GM10847 (cell line): ENCODE measurements around the gene PRKCZ.

ENCODE experiments used
- POLR2A ChIP-seq: IDR thresholded peaks from 2 replicates; pipeline ENCODE4 v1.6.1; 2011; ENCODE audit not compliant: insufficient read length; ENCODE audit errors: extremely low read depth

Gene PRKCZ

GRCh38 chr1:2146836-2147517 lies 96.8 kb downstream of the PRKCZ start:
- TF ChIP-seq POLR2A = no peak

DNA sequence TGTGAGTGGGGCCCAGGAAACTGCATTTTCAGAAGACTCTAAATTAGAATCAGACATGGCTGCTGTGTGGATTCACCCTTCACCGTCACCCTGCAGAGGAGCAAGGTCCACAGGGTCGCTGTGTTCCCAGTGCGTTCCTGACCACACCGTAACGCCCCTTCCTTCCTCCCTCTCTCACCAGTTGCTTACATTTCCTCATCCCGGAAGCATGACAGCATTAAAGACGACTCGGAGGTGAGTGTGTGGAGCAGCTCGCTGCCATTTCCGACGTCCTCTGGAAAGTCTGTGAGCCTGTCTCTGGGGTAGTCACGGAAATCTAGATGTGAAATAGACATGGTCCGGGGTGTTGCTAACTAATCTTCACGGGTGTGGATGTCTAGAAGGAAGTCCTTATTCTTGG lies 98.5 kb downstream of the PRKCZ start:
- TF ChIP-seq POLR2A = no peak

DNA sequence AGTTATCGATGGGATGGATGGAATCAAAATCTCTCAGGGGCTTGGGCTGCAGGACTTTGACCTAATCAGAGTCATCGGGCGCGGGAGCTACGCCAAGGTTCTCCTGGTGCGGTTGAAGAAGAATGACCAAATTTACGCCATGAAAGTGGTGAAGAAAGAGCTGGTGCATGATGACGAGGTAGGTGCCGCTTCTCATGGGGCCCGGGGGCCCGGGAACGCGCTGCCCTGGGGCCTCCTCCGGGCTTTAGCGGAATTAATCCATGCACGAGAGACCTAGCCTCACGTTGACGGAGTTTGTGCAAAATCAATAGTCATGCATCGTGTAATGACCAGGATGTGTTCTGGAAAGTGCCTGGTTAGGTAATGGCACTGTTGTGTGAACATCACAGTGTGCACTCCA lies 100.6 kb downstream of the PRKCZ start:
- TF ChIP-seq POLR2A = no peak

- no peak for TF ChIP-seq POLR2A
Measured at GRCh38 chr1:2151252-2151651, 101.0 kb downstream of the PRKCZ start.

- TF ChIP-seq POLR2A = no peak
Measured at GRCh38 chr1:2151911-2152310, 101.7 kb downstream of the PRKCZ start.

- no peak for TF ChIP-seq POLR2A
Measured at GRCh38 chr1:2152954-2153353, 102.7 kb downstream of the PRKCZ start.

GRCh38 chr1:2154022-2154421 lies 103.8 kb downstream of the PRKCZ start:
- TF ChIP-seq POLR2A = no peak

GRCh38 chr1:2155147-2155598 lies 105.0 kb downstream of the PRKCZ start:
- no peak for TF ChIP-seq POLR2A

GRCh38 chr1:2155788-2156187 lies 105.6 kb downstream of the PRKCZ start:
- no peak for TF ChIP-seq POLR2A

DNA sequence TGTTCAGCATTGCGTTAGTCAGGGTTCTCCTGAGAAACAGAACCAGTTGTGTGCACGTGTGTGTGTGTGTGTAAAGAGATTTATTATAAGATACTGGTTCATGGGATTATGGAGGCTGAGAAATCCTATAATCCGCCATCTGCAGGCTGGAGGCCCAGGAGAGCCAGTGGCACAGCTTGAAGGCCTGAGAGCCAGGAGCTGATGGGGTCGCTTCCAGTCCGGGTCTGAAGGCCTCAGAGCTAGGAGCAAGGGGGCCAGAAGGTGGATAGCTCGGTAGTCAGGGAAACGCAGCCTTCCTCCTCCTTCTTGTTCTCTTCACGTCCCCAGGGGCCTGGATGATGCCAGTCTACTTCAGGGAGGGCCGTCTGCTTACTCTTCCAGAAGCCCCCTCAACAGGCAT lies 106.7 kb downstream of the PRKCZ start:
- no peak for TF ChIP-seq POLR2A

DNA sequence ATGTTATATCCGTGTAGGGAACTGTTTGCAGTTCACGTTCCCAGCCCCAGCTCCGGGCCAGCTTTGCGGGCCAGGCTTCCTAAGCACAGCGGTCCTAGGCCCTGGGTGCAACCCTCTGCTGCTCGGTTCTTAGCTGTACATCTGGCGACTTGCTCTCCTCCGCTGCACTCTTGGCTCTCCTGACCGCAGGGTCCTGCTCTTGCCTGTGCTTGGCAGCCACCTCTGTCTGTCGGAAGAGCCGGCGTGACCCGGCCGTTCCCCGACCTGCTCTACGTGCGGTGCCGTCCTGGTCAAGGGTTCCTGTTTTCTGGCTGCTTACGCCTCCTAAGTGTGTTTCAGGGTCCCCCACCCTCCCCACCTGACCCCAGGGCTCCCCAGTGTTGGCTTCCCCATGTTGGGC lies 107.6 kb downstream of the PRKCZ start:
- no peak for TF ChIP-seq POLR2A

DNA sequence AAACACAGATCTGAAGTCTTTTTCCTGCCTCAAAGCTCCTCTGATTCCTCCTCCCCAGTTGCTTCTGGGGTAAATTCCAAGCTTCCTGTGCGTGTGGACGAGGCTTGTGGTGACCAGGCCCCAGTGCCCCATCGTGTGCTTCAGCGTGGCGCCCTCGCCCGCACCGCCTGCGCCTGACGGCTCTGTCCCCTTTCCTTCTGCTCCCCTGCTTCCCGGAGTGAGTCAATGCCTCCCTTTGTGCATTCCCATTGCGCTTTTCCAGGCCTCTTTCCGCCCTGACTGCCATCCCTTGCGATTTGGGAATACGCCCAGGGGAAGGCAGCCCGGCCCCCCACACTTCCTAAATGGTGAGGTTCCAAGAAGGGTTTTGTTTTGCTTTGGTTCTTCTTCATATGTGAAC lies 108.1 kb downstream of the PRKCZ start:
- TF ChIP-seq POLR2A = no peak

- TF ChIP-seq POLR2A = no peak
Measured at GRCh38 chr1:2159124-2159523, 108.9 kb downstream of the PRKCZ start.

DNA sequence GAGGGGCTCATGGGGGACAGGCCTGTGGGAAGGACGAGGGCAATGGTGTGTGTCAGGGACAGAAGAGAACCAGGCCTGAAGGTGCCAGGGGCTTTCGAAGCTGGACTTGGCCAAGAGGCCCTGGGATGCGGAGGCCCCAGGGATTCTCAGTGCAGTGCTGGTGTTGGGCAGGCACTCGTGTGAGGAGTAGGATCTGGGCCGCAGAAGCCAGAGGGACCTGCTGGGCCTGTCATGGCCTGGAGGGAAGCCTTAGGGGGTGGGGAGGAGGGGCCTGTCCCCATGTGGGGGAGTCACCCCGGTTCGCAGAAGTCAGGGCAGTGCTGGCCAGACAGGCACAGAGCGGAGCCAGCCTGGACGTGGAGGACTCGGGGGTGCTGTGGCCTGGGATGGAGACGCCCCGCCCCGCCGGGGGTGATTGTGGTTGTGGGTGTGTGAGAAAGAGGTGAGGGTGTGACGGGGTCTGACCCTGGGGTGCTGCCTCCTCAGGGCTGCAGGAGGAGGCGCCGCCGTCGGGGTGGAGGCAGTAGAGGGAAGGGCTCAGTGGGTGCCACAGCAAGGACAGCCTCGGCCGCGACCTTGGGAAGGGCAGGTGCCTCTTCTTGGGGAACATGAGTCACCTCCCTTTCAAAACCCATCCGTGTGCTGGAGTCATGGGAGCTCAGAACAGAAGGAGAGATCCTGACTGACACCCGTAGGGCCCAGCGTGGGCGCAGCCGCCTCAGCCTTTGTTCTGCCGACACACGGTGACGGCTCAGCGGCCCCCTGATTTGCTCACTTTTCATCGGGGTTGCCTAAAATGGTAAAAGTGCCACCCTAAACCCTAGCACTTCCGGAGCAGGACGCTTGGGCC lies 110.5 kb downstream of the PRKCZ start:
- TF ChIP-seq POLR2A = no peak

DNA sequence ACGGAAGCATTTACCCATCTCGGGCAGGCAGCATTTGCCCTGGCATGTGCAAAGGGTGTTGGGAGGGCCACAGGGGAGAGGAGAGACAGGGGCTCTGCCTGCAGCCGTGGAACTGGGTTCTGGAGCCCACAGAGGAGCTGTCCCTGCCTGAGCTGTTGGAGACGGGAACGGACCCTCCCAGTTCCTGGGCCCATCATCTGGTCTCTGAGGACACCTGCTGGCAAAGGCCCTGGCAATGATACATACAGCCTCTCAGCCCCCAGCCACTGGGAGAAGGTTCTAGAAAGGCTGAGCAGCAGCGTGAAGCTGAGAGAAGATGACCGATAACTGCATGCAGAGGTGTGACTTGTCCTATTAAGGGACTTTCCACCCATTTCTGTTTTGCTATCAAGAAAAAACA lies 113.0 kb downstream of the PRKCZ start:
- no peak for TF ChIP-seq POLR2A

- TF ChIP-seq POLR2A = no peak
Measured at GRCh38 chr1:2165646-2166045, 115.4 kb downstream of the PRKCZ start.
